ENCODE measurements around the gene FBLN7. TPM values are rescaled to one million over a fixed set of nuclear protein-coding genes. Genes with fewer than 3 reads are reported as not detected.

FBLN7 gene
- total RNA-seq, 1 experiment from 2014 or later, result 0.07 TPM

- Histone ChIP-seq H3K9ac (ENCODE audit: low read length) (no peak overlapping the region), H3K27ac (ENCODE audit: low read length) (no peak overlapping the region), H3K9me2 (replicated peaks; ENCODE audit: insufficient read depth, low read length) (no peaks in the 10 kb centered on the region), H3K4me2 (ENCODE audit: low read depth, low read length, poor library complexity, severe bottlenecking) (no peak overlapping the region), H3K9me3 (ENCODE audit: low read length) (no peaks in the 10 kb centered on the region), H3K4me1 (ENCODE audit: low read length) (no peaks in the 10 kb centered on the region; the same call in 1 of the 2 replicates), H4K20me1 (ENCODE audit: insufficient read depth, low read depth, low read length) (no peaks in the 10 kb centered on the region), H2AFZ (ENCODE audit: low read length) (no peak overlapping the region), H3K36me3 (ENCODE audit: insufficient read depth, low read length) (no peaks in the 10 kb centered on the region), H3K27me3 (ENCODE audit: low read length) (no peaks in the 10 kb centered on the region), H3K4me3 (ENCODE audit: low read length) (no peak overlapping the region), H3K79me2 (ENCODE audit: low read length) (no peaks in the 10 kb centered on the region)
- DNase-seq, result no peak
Measured at GRCh38 chr2:112163541-112163981, 25.4 kb downstream of the FBLN7 start.

GRCh38 chr2:112164876-112165275, 26.7 kb downstream of the FBLN7 start:
- no peak for DNase-seq
- Histone ChIP-seq H3K4me1 (ENCODE audit: low read length) (no peaks in the 10 kb centered on the region), H3K9me2 (replicated peaks; ENCODE audit: insufficient read depth, low read length) (no peaks in the 10 kb centered on the region), H4K20me1 (ENCODE audit: insufficient read depth, low read depth, low read length) (no peaks in the 10 kb centered on the region), H3K9me3 (ENCODE audit: low read length) (no peaks in the 10 kb centered on the region), H3K9ac (ENCODE audit: low read length) (no peak overlapping the region), H3K79me2 (ENCODE audit: low read length) (no peaks in the 10 kb centered on the region), H3K36me3 (ENCODE audit: insufficient read depth, low read length) (no peaks in the 10 kb centered on the region), H3K27ac (ENCODE audit: low read length) (no peak overlapping the region), H2AFZ (ENCODE audit: low read length) (no peak overlapping the region), H3K4me3 (ENCODE audit: low read length) (no peak overlapping the region), H3K4me2 (ENCODE audit: low read depth, low read length, poor library complexity, severe bottlenecking) (no peak overlapping the region), H3K27me3 (ENCODE audit: low read length) (no peaks in the 10 kb centered on the region)

- H2AFZ ChIP-seq (ENCODE audit: low read length), result no peak overlapping the region
- H3K27me3 ChIP-seq (ENCODE audit: low read length), result no peaks in the 10 kb centered on the region
- H3K4me1 ChIP-seq (ENCODE audit: low read length), result no peaks in the 10 kb centered on the region
- no peaks in the 10 kb centered on the region for H4K20me1 ChIP-seq (ENCODE audit: insufficient read depth, low read depth, low read length)
- no peaks in the 10 kb centered on the region for H3K79me2 ChIP-seq (ENCODE audit: low read length)
- DNase-seq, result no peak
- H3K4me2 ChIP-seq (ENCODE audit: low read depth, low read length, poor library complexity, severe bottlenecking), result no peak overlapping the region
- H3K27ac ChIP-seq (ENCODE audit: low read length), result no peak overlapping the region
- H3K9ac ChIP-seq (ENCODE audit: low read length), result no peak overlapping the region
- no peak overlapping the region for H3K4me3 ChIP-seq (ENCODE audit: low read length)
- H3K9me3 ChIP-seq (ENCODE audit: low read length), result no peaks in the 10 kb centered on the region
- no peaks in the 10 kb centered on the region for H3K36me3 ChIP-seq (ENCODE audit: insufficient read depth, low read length)
- no peaks in the 10 kb centered on the region for H3K9me2 ChIP-seq (replicated peaks; ENCODE audit: insufficient read depth, low read length)
Measured at GRCh38 chr2:112165296-112165695, 27.1 kb downstream of the FBLN7 start.

- Histone ChIP-seq H3K4me3 (ENCODE audit: low read length) (no peak overlapping the region), H3K4me2 (ENCODE audit: low read depth, low read length, poor library complexity, severe bottlenecking) (no peak overlapping the region), H3K36me3 (ENCODE audit: insufficient read depth, low read length) (no peaks in the 10 kb centered on the region), H3K9ac (ENCODE audit: low read length) (no peak overlapping the region), H3K9me2 (replicated peaks; ENCODE audit: insufficient read depth, low read length) (no peaks in the 10 kb centered on the region), H3K27me3 (ENCODE audit: low read length) (no peaks in the 10 kb centered on the region), H3K4me1 (ENCODE audit: low read length) (no peaks in the 10 kb centered on the region), H4K20me1 (ENCODE audit: insufficient read depth, low read depth, low read length) (no peaks in the 10 kb centered on the region), H3K9me3 (ENCODE audit: low read length) (no peaks in the 10 kb centered on the region), H3K79me2 (ENCODE audit: low read length) (no peaks in the 10 kb centered on the region), H3K27ac (ENCODE audit: low read length) (no peak overlapping the region), H2AFZ (ENCODE audit: low read length) (no peak overlapping the region; the same call in 1 of the 2 replicates)
- DNase-seq, result no peak
Measured at GRCh38 chr2:112166806-112167499, 28.8 kb downstream of the FBLN7 start.

GRCh38 chr2:112168422-112169124, 30.4 kb downstream of the FBLN7 start:
- Histone ChIP-seq H3K27ac (ENCODE audit: low read length) (no peak overlapping the region), H3K4me1 (ENCODE audit: low read length) (no peaks in the 10 kb centered on the region), H2AFZ (ENCODE audit: low read length) (no peak overlapping the region), H3K79me2 (ENCODE audit: low read length) (no peaks in the 10 kb centered on the region), H3K9me2 (replicated peaks; ENCODE audit: insufficient read depth, low read length) (no peaks in the 10 kb centered on the region), H3K4me2 (ENCODE audit: low read depth, low read length, poor library complexity, severe bottlenecking) (no peak overlapping the region), H4K20me1 (ENCODE audit: insufficient read depth, low read depth, low read length) (no peaks in the 10 kb centered on the region), H3K4me3 (ENCODE audit: low read length) (no peak overlapping the region), H3K27me3 (ENCODE audit: low read length) (no peaks in the 10 kb centered on the region), H3K9me3 (ENCODE audit: low read length) (no peaks in the 10 kb centered on the region), H3K9ac (ENCODE audit: low read length) (no peak overlapping the region), H3K36me3 (ENCODE audit: insufficient read depth, low read length) (no peaks in the 10 kb centered on the region)
- DNase-seq, result no peak

GRCh38 chr2:112170495-112170894, 32.3 kb downstream of the FBLN7 start:
- Histone ChIP-seq H3K4me1 (ENCODE audit: low read length) (no peaks in the 10 kb centered on the region), H3K36me3 (ENCODE audit: insufficient read depth, low read length) (no peaks in the 10 kb centered on the region), H3K9me2 (replicated peaks; ENCODE audit: insufficient read depth, low read length) (no peaks in the 10 kb centered on the region), H3K9me3 (ENCODE audit: low read length) (no peaks in the 10 kb centered on the region), H4K20me1 (ENCODE audit: insufficient read depth, low read depth, low read length) (no peaks in the 10 kb centered on the region), H3K27ac (ENCODE audit: low read length) (no peak overlapping the region), H3K4me3 (ENCODE audit: low read length) (no peak overlapping the region), H3K4me2 (ENCODE audit: low read depth, low read length, poor library complexity, severe bottlenecking) (no peak overlapping the region), H3K79me2 (ENCODE audit: low read length) (no peaks in the 10 kb centered on the region), H2AFZ (ENCODE audit: low read length) (no peak overlapping the region), H3K9ac (ENCODE audit: low read length) (no peak overlapping the region), H3K27me3 (ENCODE audit: low read length) (no peaks in the 10 kb centered on the region)
- no peak for DNase-seq

GRCh38 chr2:112173646-112174319, 35.6 kb downstream of the FBLN7 start:
- Histone ChIP-seq H3K4me3 (ENCODE audit: low read length) (no peak overlapping the region), H3K9ac (ENCODE audit: low read length) (no peak overlapping the region), H4K20me1 (ENCODE audit: insufficient read depth, low read depth, low read length) (no peaks in the 10 kb centered on the region), H3K4me2 (ENCODE audit: low read depth, low read length, poor library complexity, severe bottlenecking) (no peak overlapping the region), H3K9me2 (replicated peaks; ENCODE audit: insufficient read depth, low read length) (no peaks in the 10 kb centered on the region), H3K4me1 (ENCODE audit: low read length) (no peaks in the 10 kb centered on the region), H2AFZ (ENCODE audit: low read length) (no peak overlapping the region), H3K9me3 (ENCODE audit: low read length) (no peaks in the 10 kb centered on the region), H3K27me3 (ENCODE audit: low read length) (no peaks in the 10 kb centered on the region), H3K36me3 (ENCODE audit: insufficient read depth, low read length) (no peaks in the 10 kb centered on the region), H3K27ac (ENCODE audit: low read length) (no peak overlapping the region), H3K79me2 (ENCODE audit: low read length) (no peaks in the 10 kb centered on the region)
- DNase-seq, result no peak

GRCh38 chr2:112174383-112174782, 36.2 kb downstream of the FBLN7 start:
- H2AFZ ChIP-seq (ENCODE audit: low read length), result no peak overlapping the region
- H3K4me1 ChIP-seq (ENCODE audit: low read length), result no peaks in the 10 kb centered on the region
- H3K4me2 ChIP-seq (ENCODE audit: low read depth, low read length, poor library complexity, severe bottlenecking), result no peak overlapping the region
- no peaks in the 10 kb centered on the region for H4K20me1 ChIP-seq (ENCODE audit: insufficient read depth, low read depth, low read length)
- no peaks in the 10 kb centered on the region for H3K27me3 ChIP-seq (ENCODE audit: low read length)
- H3K79me2 ChIP-seq (ENCODE audit: low read length), result no peaks in the 10 kb centered on the region
- no peak overlapping the region for H3K4me3 ChIP-seq (ENCODE audit: low read length)
- H3K9me2 ChIP-seq (replicated peaks; ENCODE audit: insufficient read depth, low read length), result no peaks in the 10 kb centered on the region
- no peaks in the 10 kb centered on the region for H3K36me3 ChIP-seq (ENCODE audit: insufficient read depth, low read length)
- H3K9me3 ChIP-seq (ENCODE audit: low read length), result no peaks in the 10 kb centered on the region
- no peak overlapping the region for H3K9ac ChIP-seq (ENCODE audit: low read length)
- DNase-seq, result no peak
- no peak overlapping the region for H3K27ac ChIP-seq (ENCODE audit: low read length)
